HepG2 (cell line): ENCODE measurements around the gene TAF1B. TPM values are rescaled to one million over a fixed set of nuclear protein-coding genes. Genes with fewer than 3 reads are reported as not detected.

Experiments
- ATAC-seq: fragments of 200-7000 bp; cut with Tn5 transposase; 3 replicates; pipeline ENCODE4 v1.9.1; 2020; ENCODE audit warnings: mild to moderate bottlenecking, moderate library complexity
- BruUV-seq: library from RNA; stranded (reverse); fragments of 400-500 nt; replicated peaks from 2 replicates; lab custom pipeline; 2021; lab: Mats Ljungman, UMichigan
- CTCF ChIA-PET: fragments of 300-600 bp; formaldehyde crosslinking; extraction: SDS; loops from one replicate; lab custom pipeline; 2021; ENCODE audit warnings: low total read pairs, inconsistent platforms, low intra/inter-chr PET ratio; lab: Yijun Ruan, JAX
- POLR2A ChIA-PET: fragments of 350-600 bp; sonication (Branson Sonifier 250); formaldehyde crosslinking; loops from one replicate; lab custom pipeline; 2020; ENCODE audit warnings: antibody characterized with exemption, inconsistent platforms; lab: Yijun Ruan, JAX
- DNase-seq: peaks from one replicate; pipeline ENCODE4 v3.0.0-alpha.2; 2015; ENCODE audit warnings: low spot score
- FAIRE-seq: peaks from 3 replicates; lab custom pipeline; 2011; peaks lifted over from hg19 to GRCh38; lab: Jason Lieb, UNC
- H2AFZ ChIP-seq: one replicate; pipeline ENCODE4 v1.6.1; 2011; ENCODE audit warnings: low read length, inconsistent platforms
- H3K27ac ChIP-seq: fragments of 300-600 bp; 3 replicates; pipeline ENCODE4 v1.8.0; 2011; ENCODE audit warnings: mixed run types, mild to moderate bottlenecking, mixed read lengths, low read length, inconsistent platforms; ENCODE audit not compliant: insufficient read depth; ENCODE audit errors: extremely low read length
- H3K27me3 ChIP-seq, 2 experiments: fragments of 200-600 bp in 1 of 2; 2 replicates in 1 of 2; 3 replicates in 1 of 2; pipeline versions ENCODE4 v1.6.0 to v1.8.0; 2011; ENCODE audit warnings: low read length in 2 of 2, mild to moderate bottlenecking in 2 of 2, moderate library complexity in 2 of 2, inconsistent platforms in 1 of 2; ENCODE audit not compliant: insufficient read depth in 2 of 2, control insufficient read depth in 1 of 2
- H3K36me3 ChIP-seq, 2 experiments: fragments of 200-600 bp in 1 of 2; replicated peaks in 1 of 2; 2 replicates in 1 of 2; 3 replicates in 1 of 2; pipeline versions ENCODE4 v1.5.1 to v1.8.0; 2011; ENCODE audit warnings: low read length in 2 of 2, inconsistent platforms in 1 of 2; ENCODE audit not compliant: insufficient read depth in 2 of 2, control insufficient read depth in 1 of 2
- H3K4me1 ChIP-seq: 2 replicates; pipeline ENCODE4 v1.5.1; 2012; ENCODE audit warnings: low read length, inconsistent platforms; ENCODE audit not compliant: insufficient read depth
- H3K4me2 ChIP-seq: 2 replicates; pipeline ENCODE4 v1.6.0; 2011; ENCODE audit warnings: low read depth, low read length, inconsistent platforms
- H3K4me3 ChIP-seq, 3 experiments: fragments of 200-600 bp in 1 of 3; sonication (generic), shearing (Covaris generic) in 1 of 3; replicated peaks in 1 of 3; 2 replicates each; pipeline ENCODE4 v1.5.1; 2011 to 2016; ENCODE audit warnings: low read length in 3 of 3, inconsistent platforms in 2 of 3, low read depth in 2 of 3, mild to moderate bottlenecking in 2 of 3, control low read depth in 1 of 3, mixed read lengths in 1 of 3; ENCODE audit not compliant: insufficient read depth in 1 of 3
- H3K79me2 ChIP-seq: one replicate; pipeline ENCODE4 v1.6.1; 2011; ENCODE audit warnings: low read length, inconsistent platforms; ENCODE audit not compliant: insufficient read depth
- H3K9ac ChIP-seq: 2 replicates; pipeline ENCODE4 v1.6.0; 2011; ENCODE audit warnings: mild to moderate bottlenecking, low read depth, low read length, inconsistent platforms; ENCODE audit not compliant: insufficient read depth
- H3K9me3 ChIP-seq: 2 replicates; pipeline ENCODE4 v1.5.1; 2012; ENCODE audit warnings: mild to moderate bottlenecking, low read length
- H4K20me1 ChIP-seq: 2 replicates; pipeline ENCODE4 v1.6.0; 2011; ENCODE audit warnings: inconsistent platforms, mild to moderate bottlenecking, low read length, moderate library complexity; ENCODE audit not compliant: insufficient read depth
- ADNP ChIP-seq: sonication (generic); formaldehyde crosslinking; IDR thresholded peaks from 2 replicates; pipeline ENCODE4 v1.4.0; 2020; ENCODE audit warnings: missing genetic modification reagents
- ATAD3A ChIP-seq: sonication (generic); formaldehyde crosslinking; IDR thresholded peaks from 2 replicates; pipeline ENCODE4 v1.4.0; 2020; ENCODE audit warnings: missing genetic modification reagents
- ATM ChIP-seq: fragments of 450-650 bp; IDR thresholded peaks from 2 replicates; pipeline ENCODE4 v1.7.1; 2017; ENCODE audit warnings: mild to moderate bottlenecking, borderline replicate concordance
- CBX1 ChIP-seq: IDR thresholded peaks from one replicate; pipeline ENCODE4 v1.6.1; 2016; ENCODE audit warnings: antibody characterized with exemption, low read depth
- CEBPB ChIP-seq: IDR thresholded peaks from 2 replicates; pipeline ENCODE4 v1.6.1; 2011; ENCODE audit warnings: low read depth, low read length, improper control_type of control experiment, borderline replicate concordance
- CEBPG ChIP-seq: IDR thresholded peaks from 2 replicates; pipeline ENCODE4 v1.6.1; 2016
- ETV5 ChIP-seq: IDR thresholded peaks from 2 replicates; pipeline ENCODE4 v1.6.1; 2018; ENCODE audit warnings: missing biosample characterization, missing genetic modification reagents, inconsistent platforms, borderline replicate concordance
- FOXC1 ChIP-seq: sonication (generic); formaldehyde crosslinking; IDR thresholded peaks from 2 replicates; pipeline ENCODE4 v1.8.0; 2022; ENCODE audit warnings: mild to moderate bottlenecking, missing genetic modification reagents, borderline replicate concordance
- HNF4A ChIP-seq: sonication (generic); formaldehyde crosslinking; IDR thresholded peaks from 2 replicates; pipeline ENCODE4 v1.4.0; 2020; ENCODE audit warnings: missing genetic modification reagents
- MAZ ChIP-seq, 2 experiments: sonication (generic) in 1 of 2; formaldehyde crosslinking in 1 of 2; IDR thresholded peaks; 2 replicates each; pipeline versions ENCODE4 v1.5.0 to v1.6.1; 2012 to 2020; ENCODE audit warnings: low read depth in 2 of 2, mild to moderate bottlenecking in 2 of 2, borderline replicate concordance in 1 of 2, improper control_type of control experiment in 1 of 2, low read length in 1 of 2, missing genetic modification reagents in 1 of 2, moderate library complexity in 1 of 2
- MIXL1 ChIP-seq: IDR thresholded peaks from 2 replicates; pipeline ENCODE4 v1.6.1; 2016
- NCOR1 ChIP-seq: fragments of 200-600 bp; sonication (generic); IDR thresholded peaks from 2 replicates; pipeline ENCODE4 v1.7.0; 2017; ENCODE audit warnings: antibody characterized with exemption, low read length, borderline replicate concordance
- POGZ ChIP-seq: sonication (generic); formaldehyde crosslinking; IDR thresholded peaks from 2 replicates; pipeline ENCODE4 v1.4.0; 2020; ENCODE audit warnings: mild to moderate bottlenecking, missing genetic modification reagents
- RARA ChIP-seq: IDR thresholded peaks from 2 replicates; pipeline ENCODE4 v1.6.1; 2016; ENCODE audit warnings: missing genetic modification reagents, missing compliant biosample characterization
- RELA ChIP-seq: sonication (generic); formaldehyde crosslinking; IDR thresholded peaks from 2 replicates; pipeline ENCODE4 v1.4.0; 2020; ENCODE audit warnings: missing genetic modification reagents
- RXRA ChIP-seq: sonication (generic); formaldehyde crosslinking; IDR thresholded peaks from 2 replicates; pipeline ENCODE4 v1.5.1; 2020; ENCODE audit warnings: missing genetic modification reagents
- SETDB1 ChIP-seq: sonication (generic); formaldehyde crosslinking; IDR thresholded peaks from 2 replicates; pipeline ENCODE4 v1.5.1; 2020; ENCODE audit warnings: missing genetic modification reagents, mild to moderate bottlenecking, borderline replicate concordance
- TBX2 ChIP-seq: sonication (generic); formaldehyde crosslinking; IDR thresholded peaks from 2 replicates; pipeline ENCODE4 v1.5.0; 2020; ENCODE audit warnings: missing genetic modification reagents, mild to moderate bottlenecking, borderline replicate concordance
- TEAD3 ChIP-seq: optimal IDR thresholded peaks from 2 replicates; pipeline ENCODE3; 2016; ENCODE audit warnings: borderline replicate concordance
- TMF1 ChIP-seq: sonication (generic); formaldehyde crosslinking; IDR thresholded peaks from 2 replicates; pipeline ENCODE4 v1.8.1; 2022; ENCODE audit warnings: low read depth, missing genetic modification reagents
- TRAFD1 ChIP-seq: sonication (generic); formaldehyde crosslinking; IDR thresholded peaks from 2 replicates; pipeline ENCODE4 v1.5.1; 2020; ENCODE audit warnings: missing genetic modification reagents, mild to moderate bottlenecking, borderline replicate concordance
- ZMYM3 ChIP-seq: sonication (generic); formaldehyde crosslinking; IDR thresholded peaks from 2 replicates; pipeline ENCODE4 v1.5.1; 2020; ENCODE audit warnings: mild to moderate bottlenecking, missing genetic modification reagents
- ZNF124 ChIP-seq: sonication (generic); formaldehyde crosslinking; IDR thresholded peaks from 2 replicates; pipeline ENCODE4 v1.4.0; 2020; ENCODE audit warnings: missing genetic modification reagents
- ZNF432 ChIP-seq: sonication (generic); formaldehyde crosslinking; IDR thresholded peaks from 2 replicates; pipeline ENCODE4 v1.5.0; 2020; ENCODE audit warnings: missing genetic modification reagents, mild to moderate bottlenecking, borderline replicate concordance
- ZNF598 ChIP-seq: sonication (generic); formaldehyde crosslinking; IDR thresholded peaks from 2 replicates; pipeline ENCODE4 v1.5.1; 2020; ENCODE audit warnings: mild to moderate bottlenecking, missing genetic modification reagents, borderline replicate concordance
- ZNF792 ChIP-seq: IDR thresholded peaks from 2 replicates; pipeline ENCODE4 v1.6.1; 2016
- ZSCAN25 ChIP-seq: sonication (generic); formaldehyde crosslinking; IDR thresholded peaks from 2 replicates; pipeline ENCODE4 v1.8.0; 2022; ENCODE audit warnings: mild to moderate bottlenecking, missing genetic modification reagents
- WGBS: methylation state at CpG from one replicate; pipeline ENCODE4 v1.1.6; 2017; ENCODE audit warnings: low lambda C conversion rate; 5-methylcytosine and 5-hydroxymethylcytosine counted together
- in situ Hi-C: cut with HindIII; loops from 2 replicates; pipeline ENCODE4 v1.10.0; 2017; ENCODE audit warnings: low pct_unique_long_range_greater_than_20kb; ENCODE audit not compliant: extremely low pct_ligation_motif_present
- intact Hi-C: fragments of 100-400 bp; cut with micrococcal nuclease; formaldehyde crosslinking; loops from one replicate; pipeline ENCODE4 v1.10.0; 2022; ENCODE audit not compliant: unreplicated experiment
- polyA plus RNA-seq, 8 experiments: library from polyadenylated mRNA; depleted of rRNA in 3 of 8; stranded (reverse) in 7 of 8; unstranded in 1 of 8; fragments of >200 nt; fragmentation: Illumina TruSeq in 4 of 8; extraction: Trizol in 4 of 8; gene quantifications; 2 replicates each; pipeline versions ENCODE4 v1.2.1 to v1.2.3, GENCODE V29; 2011 to 2016; ENCODE audit warnings: low read depth in 4 of 8, missing spikeins in 1 of 8, mixed read lengths in 1 of 8; ENCODE audit not compliant: insufficient read depth in 1 of 8
- total RNA-seq, 5 experiments: library from RNA; depleted of rRNA; stranded (reverse); fragments of >200 nt; fragmentation: Illumina TruSeq; extraction: Trizol; gene quantifications; 2 replicates each; pipeline ENCODE4 v1.2.3, GENCODE V29; 2016; ENCODE audit warnings: low read depth in 1 of 5

The TAF1B gene
- total and polyA plus RNA-seq, 2 of the 13 experiments (the other 11 are each of a cell fraction or from before 2014, with no cell fraction given), result 13.3 to 27.7 TPM

GRCh38 chr2:9944330-9944758, 101.1 kb downstream of the TAF1B start (continued):
- TF ChIP-seq MAZ (IDR thresholded peaks at IDR 0.05; ENCODE audit: borderline replicate concordance, low read depth, low read length) (no peak), MAZ (CRISPR knock-in tag; IDR thresholded peaks at IDR 0.05; ENCODE audit: low read depth) (0 out of 2 replicates have a peak, but pooled peaks have one; percentile 31), ZNF792 (CRISPR knock-in tag) (no peak), POGZ (0 out of 2 replicates have a peak, but pooled peaks have one; percentile 32), TEAD3 (CRISPR knock-in tag) (peak; percentile 66), ATM (no peak), RARA (CRISPR knock-in tag) (peak; percentile 76), ZNF598 (CRISPR knock-in tag) (0 out of 2 replicates have a peak, but pooled peaks have one; percentile 50), TBX2 (CRISPR knock-in tag) (0 out of 2 replicates have a peak, but pooled peaks have one; percentile 28), ETV5 (no peak), RXRA (CRISPR knock-in tag) (peak; percentile 43; the same call in 1 of the 2 replicates), ADNP (no peak), CEBPB (peak; percentile 74; the same call in 1 of the 2 replicates), CEBPG (peak; percentile 64), HNF4A (CRISPR knock-in tag) (0 out of 2 replicates have a peak, but pooled peaks have one; percentile 17)

- Histone ChIP-seq H3K4me1 (peaks cover 93% of the 10 kb centered on the region), H2AFZ (no peak overlapping the region), H3K27me3 (peaks cover 0 to 9% of the 10 kb centered on the region in 2 experiments; a peak in 3 of 5 replicates), H3K79me2 (no peaks in the 10 kb centered on the region), H3K27ac (no peak overlapping the region), H3K9me3 (no peaks in the 10 kb centered on the region), H3K9ac (no peak overlapping the region), H3K36me3 (no peaks in the 10 kb centered on the region), H3K4me2 (no peak overlapping the region; the same call in 1 of the 2 replicates), H3K4me3 (no peak overlapping the region), H4K20me1 (no peaks in the 10 kb centered on the region)
- ChIA-PET POLR2A (no interaction called here), CTCF (no interaction called here)
- BruUV-seq, result no TSS peak
- FAIRE-seq (no peak), ATAC-seq (no peak), DNase-seq (no peak)
- in situ Hi-C loops, result no loop called here
- WGBS, result 32% methylated on average over 7 of the region's 7 CpGs
- intact Hi-C loops, result no loop called here
- TF ChIP-seq SETDB1 (CRISPR knock-in tag) (no peak), ZNF124 (CRISPR knock-in tag) (no peak), CBX1 (no peak), FOXC1 (CRISPR knock-in tag) (no peak), TEAD3 (CRISPR knock-in tag) (peak; percentile 13), MIXL1 (CRISPR knock-in tag) (no peak), ZSCAN25 (CRISPR knock-in tag) (no peak), ATAD3A (no peak), ZNF432 (no peak), RELA (CRISPR knock-in tag) (0 out of 2 replicates have a peak, but pooled peaks have one; percentile 80), TRAFD1 (CRISPR knock-in tag) (no peak), NCOR1 (no peak), TMF1 (CRISPR knock-in tag) (no peak), ZMYM3 (no peak), CEBPB (peak; percentile 46; the same call in 1 of the 2 replicates)
Observed at GRCh38 chr2:9945596-9945995, 102.3 kb downstream of the TAF1B start.
